GM12878 (cell line): ENCODE data around the gene HSFX4. TPM values are rescaled to one million over a fixed set of nuclear protein-coding genes. Genes with fewer than 3 reads are reported as not detected.

ENCODE experiments used
- ATAC-seq: fragments of 200-7000 bp; cut with Tn5 transposase; 3 replicates; pipeline ENCODE4 v1.9.1; 2020; ENCODE audit warnings: mild to moderate bottlenecking, moderate library complexity
- BruUV-seq: library from RNA; stranded (reverse); fragments of 400-500 nt; replicated peaks from 2 replicates; lab custom pipeline; 2021; lab: Mats Ljungman, UMichigan
- CTCF ChIA-PET: fragments of 300-600 bp; sonication (Branson Sonifier 250); formaldehyde crosslinking; extraction: SDS; loops from one replicate; lab custom pipeline; 2021; ENCODE audit warnings: inconsistent platforms; lab: Yijun Ruan, JAX
- POLR2A ChIA-PET: fragments of 350-600 bp; formaldehyde crosslinking; extraction: SDS; loops from one replicate; lab custom pipeline; 2021; ENCODE audit warnings: inconsistent platforms; lab: Charles Lee
- RAD21 ChIA-PET: fragments of 300-600 bp; sonication (Branson Sonifier 250); formaldehyde crosslinking; loops from one replicate; lab custom pipeline; 2023; ENCODE audit warnings: antibody characterized with exemption; ENCODE audit not compliant: unreplicated experiment; lab: Charles Lee
- SMC1A ChIA-PET: fragments of 300-600 bp; sonication (Branson Sonifier 250); formaldehyde crosslinking; loops from one replicate; lab custom pipeline; 2023; ENCODE audit not compliant: unreplicated experiment, uncharacterized antibody; lab: Charles Lee
- DNase-seq: peaks from one replicate; pipeline ENCODE4 v3.0.0-alpha.2; 2011; ENCODE audit warnings: low read depth, low spot score
- FAIRE-seq: peaks from 3 replicates; lab custom pipeline; 2011; peaks lifted over from hg19 to GRCh38; lab: Jason Lieb, UNC
- H2AFZ ChIP-seq: 2 replicates; pipeline ENCODE4 v1.6.0; 2011; ENCODE audit warnings: low read depth, low read length, control low read depth; ENCODE audit not compliant: control insufficient read depth
- H3K27ac ChIP-seq: 2 replicates; pipeline ENCODE4 v1.5.1; 2011; ENCODE audit warnings: control low read depth; ENCODE audit not compliant: control insufficient read depth, insufficient read depth
- H3K27me3 ChIP-seq, 2 experiments: replicated peaks in 1 of 2; 2 replicates each; pipeline versions ENCODE4 v1.6.0 to v1.6.1; 2011; ENCODE audit warnings: low read length in 1 of 2; ENCODE audit not compliant: control insufficient read depth in 2 of 2, insufficient read depth in 2 of 2
- H3K36me3 ChIP-seq, 2 experiments: 2 replicates each; pipeline ENCODE4 v1.5.1; 2011; ENCODE audit warnings: low read length in 1 of 2; ENCODE audit not compliant: control insufficient read depth in 2 of 2, insufficient read depth in 2 of 2
- H3K4me1 ChIP-seq: 2 replicates; pipeline ENCODE4 v1.6.1; 2011; ENCODE audit warnings: mild to moderate bottlenecking, low read length, moderate library complexity, mixed read lengths; ENCODE audit not compliant: control insufficient read depth, insufficient read depth
- H3K4me2 ChIP-seq: 2 replicates; pipeline ENCODE4 v1.6.0; 2011; ENCODE audit warnings: control low read depth; ENCODE audit not compliant: control insufficient read depth, insufficient read depth
- H3K4me3 ChIP-seq: fragments of 200-600 bp; sonication (generic); 2 replicates; pipeline ENCODE4 v1.5.1; 2016
- H3K79me2 ChIP-seq: 2 replicates; pipeline ENCODE4 v1.6.0; 2011; ENCODE audit warnings: low read length; ENCODE audit not compliant: control insufficient read depth, insufficient read depth
- H3K9ac ChIP-seq: 2 replicates; pipeline ENCODE4 v1.8.0; 2011; ENCODE audit warnings: low read length, control low read depth, mixed read lengths; ENCODE audit not compliant: control insufficient read depth, insufficient read depth
- H3K9me3 ChIP-seq: replicated peaks from 3 replicates; pipeline ENCODE4 v1.5.1; 2011; ENCODE audit warnings: mild to moderate bottlenecking, low read length; ENCODE audit not compliant: control insufficient read depth, insufficient read depth
- H4K20me1 ChIP-seq: 2 replicates; pipeline ENCODE4 v1.6.0; 2011; ENCODE audit not compliant: control insufficient read depth, insufficient read depth
- EGR1 ChIP-seq, 2 experiments: IDR thresholded peaks; 1 replicate in 1 of 2; 2 replicates in 1 of 2; pipeline ENCODE4 v1.6.1; 2011 to 2012; ENCODE audit warnings: low read depth in 2 of 2, low read length in 2 of 2, borderline replicate concordance in 1 of 2, mild to moderate bottlenecking in 1 of 2, moderate library complexity in 1 of 2
- EP300 ChIP-seq, 2 experiments: fragments of 150-350 bp in 1 of 2; IDR thresholded peaks; 2 replicates each; pipeline ENCODE4 v1.6.1; 2011 to 2012; ENCODE audit warnings: low read depth in 2 of 2, low read length in 2 of 2, borderline replicate concordance in 1 of 2, improper control_type of control experiment in 1 of 2, inconsistent platforms in 1 of 2; ENCODE audit not compliant: control insufficient read depth in 1 of 2
- MYC ChIP-seq: IDR thresholded peaks from 2 replicates; pipeline ENCODE4 v1.6.1; 2011; ENCODE audit warnings: mild to moderate bottlenecking, low read length, moderate library complexity, inconsistent platforms; ENCODE audit not compliant: insufficient read depth, insufficient replicate concordance, insufficient read length, severe bottlenecking
- POLR2AphosphoS5 ChIP-seq: IDR thresholded peaks from 2 replicates; pipeline ENCODE4 v1.6.1; 2011; ENCODE audit warnings: mild to moderate bottlenecking, low read length, inconsistent platforms
- RCOR1 ChIP-seq: conservative IDR thresholded peaks from 2 replicates; pipeline ENCODE4 v1.6.1; 2012; ENCODE audit warnings: low read depth, low read length, improper control_type of control experiment
- SREBF2 ChIP-seq: IDR thresholded peaks from 2 replicates; pipeline ENCODE4 v1.6.1; 2012; ENCODE audit warnings: mild to moderate bottlenecking, low read length
- TAF1 ChIP-seq: IDR thresholded peaks from 2 replicates; pipeline ENCODE4 v1.6.1; 2011; ENCODE audit warnings: mild to moderate bottlenecking, low read depth, low read length, borderline replicate concordance
- TBL1XR1 ChIP-seq: IDR thresholded peaks from 2 replicates; pipeline ENCODE4 v1.6.1; 2012; ENCODE audit warnings: low read depth, low read length, improper control_type of control experiment
- TCF7 ChIP-seq: IDR thresholded peaks from 2 replicates; pipeline ENCODE4 v1.6.1; 2014; ENCODE audit warnings: antibody characterized with exemption, borderline replicate concordance
- ZNF274 ChIP-seq: IDR thresholded peaks from one replicate; pipeline ENCODE4 v1.8.0; 2011; ENCODE audit not compliant: insufficient read length, insufficient read depth
- WGBS: methylation state at CpG from one replicate; pipeline ENCODE4 v1.1.6; 2016; ENCODE audit warnings: low lambda C conversion rate; ENCODE audit not compliant: insufficient replicate concordance, insufficient coverage; ENCODE audit errors: missing lambda C conversion rate; 5-methylcytosine and 5-hydroxymethylcytosine counted together
- in situ Hi-C: fragments of 300-500 bp; cut with MboI; formaldehyde crosslinking; loops from 9 replicates; pipeline ENCODE4 v1.14.3; 2018; ENCODE audit warnings: mixed read lengths
- intact Hi-C: fragments of 100-400 bp; cut with micrococcal nuclease; formaldehyde crosslinking; loops from one replicate; pipeline ENCODE4 v1.14.2; 2022; ENCODE audit not compliant: unreplicated experiment
- polyA plus RNA-seq, 11 experiments: library from polyadenylated mRNA; depleted of rRNA in 4 of 11; unstranded in 6 of 11; stranded (reverse) in 5 of 11; fragments of >200 nt; fragmentation: Nextera tagmentation in 4 of 11; fragmentation: Illumina TruSeq in 1 of 11; extraction: Ambion mirVana in 4 of 11; extraction: Trizol in 1 of 11; gene quantifications; 1 replicate in 1 of 11; 2 replicates in 10 of 11; pipeline versions ENCODE4 v1.2.1 to v1.2.3, GENCODE V29; 2011 to 2016; ENCODE audit warnings: inconsistent platforms in 2 of 11, missing spikeins in 2 of 11, low read depth in 1 of 11
- total RNA-seq, 4 experiments: library from RNA; depleted of rRNA in 3 of 4; stranded (reverse); fragments of >200 nt in 3 of 4; fragmentation: Illumina TruSeq in 1 of 4; extraction: Trizol in 1 of 4; gene quantifications; 2 replicates each; pipeline versions ENCODE4 v1.2.1 to v1.2.3, GENCODE V29; 2013 to 2021
- TF ChIP-seq, protein P1 (sequence below): IDR thresholded peaks from 2 replicates; pipeline ENCODE4 v1.6.1; 2012; ENCODE audit warnings: low read depth, low read length, improper control_type of control experiment
- TF ChIP-seq, protein P2 (sequence below): IDR thresholded peaks from 2 replicates; pipeline ENCODE4 v1.6.1; 2012; ENCODE audit warnings: mild to moderate bottlenecking, low read depth, low read length
- TF ChIP-seq, protein P3 (sequence below): IDR thresholded peaks from 2 replicates; pipeline ENCODE4 v1.6.1; 2011; ENCODE audit warnings: mild to moderate bottlenecking, low read depth, low read length, moderate library complexity; ENCODE audit not compliant: insufficient replicate concordance
- TF ChIP-seq, protein P4 (sequence below): IDR thresholded peaks from 2 replicates; pipeline ENCODE4 v1.6.1; 2011; ENCODE audit warnings: low read depth, mild to moderate bottlenecking, low read length, moderate library complexity, borderline replicate concordance; ENCODE audit errors: extremely low read depth
- TF ChIP-seq, protein P5 (sequence below): IDR thresholded peaks from 2 replicates; pipeline ENCODE4 v1.6.1; 2011; ENCODE audit warnings: borderline replicate concordance, low read depth, mild to moderate bottlenecking, moderate library complexity, low read length; ENCODE audit not compliant: insufficient read depth, poor library complexity, severe bottlenecking

Gene HSFX4
- total and polyA plus RNA-seq, 10 of the 15 experiments (the other 5 are each of a cell fraction or from before 2014, with no cell fraction given) = 0.11 to 0.24 (median 0.21) TPM; not detected in 6

DNA sequence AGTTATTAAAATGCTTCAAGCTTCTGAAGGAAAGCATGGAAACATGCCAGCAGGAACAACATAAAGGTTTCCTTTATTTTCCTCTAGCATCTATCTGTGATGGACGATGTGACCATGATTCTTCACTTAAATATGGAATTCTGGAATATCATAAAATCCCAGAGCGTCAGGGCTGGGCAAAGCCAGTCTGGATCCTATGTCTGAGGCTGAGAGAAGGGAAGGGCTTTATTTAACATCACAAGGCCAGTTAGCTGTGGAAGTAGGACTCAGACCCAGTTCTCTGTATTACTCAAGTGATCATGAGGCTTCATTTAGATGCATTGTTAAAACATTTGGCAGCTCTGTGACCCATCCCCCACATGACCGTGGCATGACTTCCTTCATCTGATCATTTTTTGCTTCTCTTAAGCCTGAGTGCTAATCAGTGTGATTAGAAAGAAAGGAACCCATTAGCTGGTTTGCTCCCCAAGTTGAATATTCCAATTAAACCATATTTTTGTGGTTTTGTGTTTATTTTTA is 49.8 kb downstream of the HSFX4 start:
- H4K20me1 ChIP-seq = no peaks in the 10 kb centered on the region
- intact Hi-C loops = no loop called here
- ChIA-PET CTCF (interaction anchor here (0.9 kb wide), 1 partner anchor 29 kb away, joined by 3 read pairs; no protein-coding TSS in a partner anchor), SMC1A (interaction anchor here (0.6 kb wide), 1 partner anchor 9 kb away, joined by 3 read pairs; no protein-coding TSS in a partner anchor), POLR2A (no interaction called here), RAD21 (no interaction called here)
- no peak for FAIRE-seq
- H3K27ac ChIP-seq = no peak overlapping the region
- H3K36me3 ChIP-seq = no peaks in the 10 kb centered on the region
- H3K9me3 ChIP-seq = no peaks in the 10 kb centered on the region
- H3K4me2 ChIP-seq = no peak overlapping the region
- no TSS peak for BruUV-seq
- H3K27me3 ChIP-seq = no peaks in the 10 kb centered on the region
- no peaks in the 10 kb centered on the region for H3K4me1 ChIP-seq
- no peak overlapping the region for H2AFZ ChIP-seq
- H3K9ac ChIP-seq = no peak overlapping the region
- no peak for DNase-seq
- no peak for ATAC-seq
- in situ Hi-C loops = no loop called here
- no peaks in the 10 kb centered on the region for H3K79me2 ChIP-seq
- 29% methylated on average over 3 of the region's 3 CpGs for WGBS
- no peak overlapping the region for H3K4me3 ChIP-seq
- TF ChIP-seq ZNF274 = no peak
- no peak for TF ChIP-seq RCOR1
- no peak for TF ChIP-seq POLR2AphosphoS5
- TF ChIP-seq, protein P1, sequence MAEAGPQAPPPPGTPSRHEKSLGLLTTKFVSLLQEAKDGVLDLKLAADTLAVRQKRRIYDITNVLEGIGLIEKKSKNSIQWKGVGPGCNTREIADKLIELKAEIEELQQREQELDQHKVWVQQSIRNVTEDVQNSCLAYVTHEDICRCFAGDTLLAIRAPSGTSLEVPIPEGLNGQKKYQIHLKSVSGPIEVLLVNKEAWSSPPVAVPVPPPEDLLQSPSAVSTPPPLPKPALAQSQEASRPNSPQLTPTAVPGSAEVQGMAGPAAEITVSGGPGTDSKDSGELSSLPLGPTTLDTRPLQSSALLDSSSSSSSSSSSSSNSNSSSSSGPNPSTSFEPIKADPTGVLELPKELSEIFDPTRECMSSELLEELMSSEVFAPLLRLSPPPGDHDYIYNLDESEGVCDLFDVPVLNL = no peak
- TF ChIP-seq EP300 (IDR thresholded peaks at IDR 0.05; ENCODE audit: borderline replicate concordance in 1 of 2, control insufficient read depth in 1 of 2, low read depth in 2 of 2, low read length in 2 of 2) = no peak
- no peak for TF ChIP-seq EGR1 (IDR thresholded peaks at IDR 0.05; ENCODE audit: borderline replicate concordance in 1 of 2, low read depth in 2 of 2, low read length in 2 of 2)
- TF ChIP-seq TAF1 = no peak
- TF ChIP-seq, protein P2, sequence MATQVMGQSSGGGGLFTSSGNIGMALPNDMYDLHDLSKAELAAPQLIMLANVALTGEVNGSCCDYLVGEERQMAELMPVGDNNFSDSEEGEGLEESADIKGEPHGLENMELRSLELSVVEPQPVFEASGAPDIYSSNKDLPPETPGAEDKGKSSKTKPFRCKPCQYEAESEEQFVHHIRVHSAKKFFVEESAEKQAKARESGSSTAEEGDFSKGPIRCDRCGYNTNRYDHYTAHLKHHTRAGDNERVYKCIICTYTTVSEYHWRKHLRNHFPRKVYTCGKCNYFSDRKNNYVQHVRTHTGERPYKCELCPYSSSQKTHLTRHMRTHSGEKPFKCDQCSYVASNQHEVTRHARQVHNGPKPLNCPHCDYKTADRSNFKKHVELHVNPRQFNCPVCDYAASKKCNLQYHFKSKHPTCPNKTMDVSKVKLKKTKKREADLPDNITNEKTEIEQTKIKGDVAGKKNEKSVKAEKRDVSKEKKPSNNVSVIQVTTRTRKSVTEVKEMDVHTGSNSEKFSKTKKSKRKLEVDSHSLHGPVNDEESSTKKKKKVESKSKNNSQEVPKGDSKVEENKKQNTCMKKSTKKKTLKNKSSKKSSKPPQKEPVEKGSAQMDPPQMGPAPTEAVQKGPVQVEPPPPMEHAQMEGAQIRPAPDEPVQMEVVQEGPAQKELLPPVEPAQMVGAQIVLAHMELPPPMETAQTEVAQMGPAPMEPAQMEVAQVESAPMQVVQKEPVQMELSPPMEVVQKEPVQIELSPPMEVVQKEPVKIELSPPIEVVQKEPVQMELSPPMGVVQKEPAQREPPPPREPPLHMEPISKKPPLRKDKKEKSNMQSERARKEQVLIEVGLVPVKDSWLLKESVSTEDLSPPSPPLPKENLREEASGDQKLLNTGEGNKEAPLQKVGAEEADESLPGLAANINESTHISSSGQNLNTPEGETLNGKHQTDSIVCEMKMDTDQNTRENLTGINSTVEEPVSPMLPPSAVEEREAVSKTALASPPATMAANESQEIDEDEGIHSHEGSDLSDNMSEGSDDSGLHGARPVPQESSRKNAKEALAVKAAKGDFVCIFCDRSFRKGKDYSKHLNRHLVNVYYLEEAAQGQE = no peak
- no peak for TF ChIP-seq MYC
- no peak for TF ChIP-seq TBL1XR1
- no peak for TF ChIP-seq SREBF2
- TF ChIP-seq, protein P3, sequence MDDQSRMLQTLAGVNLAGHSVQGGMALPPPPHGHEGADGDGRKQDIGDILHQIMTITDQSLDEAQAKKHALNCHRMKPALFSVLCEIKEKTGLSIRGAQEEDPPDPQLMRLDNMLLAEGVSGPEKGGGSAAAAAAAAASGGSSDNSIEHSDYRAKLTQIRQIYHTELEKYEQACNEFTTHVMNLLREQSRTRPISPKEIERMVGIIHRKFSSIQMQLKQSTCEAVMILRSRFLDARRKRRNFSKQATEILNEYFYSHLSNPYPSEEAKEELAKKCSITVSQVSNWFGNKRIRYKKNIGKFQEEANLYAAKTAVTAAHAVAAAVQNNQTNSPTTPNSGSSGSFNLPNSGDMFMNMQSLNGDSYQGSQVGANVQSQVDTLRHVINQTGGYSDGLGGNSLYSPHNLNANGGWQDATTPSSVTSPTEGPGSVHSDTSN = no peak
- TF ChIP-seq, protein P4, sequence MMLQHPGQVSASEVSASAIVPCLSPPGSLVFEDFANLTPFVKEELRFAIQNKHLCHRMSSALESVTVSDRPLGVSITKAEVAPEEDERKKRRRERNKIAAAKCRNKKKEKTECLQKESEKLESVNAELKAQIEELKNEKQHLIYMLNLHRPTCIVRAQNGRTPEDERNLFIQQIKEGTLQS = no peak
- TF ChIP-seq, protein P5, sequence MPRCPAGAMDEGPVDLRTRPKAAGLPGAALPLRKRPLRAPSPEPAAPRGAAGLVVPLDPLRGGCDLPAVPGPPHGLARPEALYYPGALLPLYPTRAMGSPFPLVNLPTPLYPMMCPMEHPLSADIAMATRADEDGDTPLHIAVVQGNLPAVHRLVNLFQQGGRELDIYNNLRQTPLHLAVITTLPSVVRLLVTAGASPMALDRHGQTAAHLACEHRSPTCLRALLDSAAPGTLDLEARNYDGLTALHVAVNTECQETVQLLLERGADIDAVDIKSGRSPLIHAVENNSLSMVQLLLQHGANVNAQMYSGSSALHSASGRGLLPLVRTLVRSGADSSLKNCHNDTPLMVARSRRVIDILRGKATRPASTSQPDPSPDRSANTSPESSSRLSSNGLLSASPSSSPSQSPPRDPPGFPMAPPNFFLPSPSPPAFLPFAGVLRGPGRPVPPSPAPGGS = no peak
- TF ChIP-seq TCF7 = no peak
